Activated CD4-positive, alpha-beta T cell treated with anti-CD3 and anti-CD28 coated beads, Interleukin-2, amount 10 ng/mL, durations not matched to agents 7 days and 5 days (primary cell): ENCODE results near the gene BNIP5. TPM values are rescaled to one million over a fixed set of nuclear protein-coding genes. Genes with fewer than 3 reads are reported as not detected.

ENCODE experiments used
- CTCF ChIA-PET: fragments of 350-600 bp; sonication (Branson Sonifier 250); formaldehyde crosslinking; loops from one replicate; lab custom pipeline; 2021; ENCODE audit warnings: antibody characterized with exemption; lab: Charles Lee
- POLR2A ChIA-PET: fragments of 350-600 bp; sonication (Branson Sonifier 250); formaldehyde crosslinking; loops from one replicate; lab custom pipeline; 2021; ENCODE audit warnings: antibody characterized with exemption; lab: Charles Lee
- DNase-seq: peaks from one replicate; pipeline ENCODE4 v3.0.0-alpha.2; 2020
- H3K27ac Mint-ChIP-seq: one replicate; pipeline ENCODE4 v1.8.0; 2021; ENCODE audit warnings: mild to moderate bottlenecking, moderate library complexity, mixed read lengths
- H3K27me3 Mint-ChIP-seq: one replicate; pipeline ENCODE4 v1.8.0; 2021; ENCODE audit warnings: mixed read lengths
- H3K36me3 Mint-ChIP-seq: one replicate; pipeline ENCODE4 v1.8.0; 2021; ENCODE audit warnings: low read depth, mixed read lengths
- H3K4me1 Mint-ChIP-seq: one replicate; pipeline ENCODE4 v1.8.0; 2021; ENCODE audit warnings: mixed read lengths
- H3K4me3 Mint-ChIP-seq: one replicate; pipeline ENCODE4 v1.8.0; 2021; ENCODE audit warnings: mild to moderate bottlenecking, moderate library complexity, mixed read lengths
- H3K9me3 Mint-ChIP-seq: one replicate; pipeline ENCODE4 v1.8.0; 2021; ENCODE audit warnings: mixed read lengths
- total RNA-seq, 2 experiments: library from RNA; stranded (reverse); gene quantifications; one replicate each; pipeline ENCODE4 v1.2.3, GENCODE V29; 2021

Gene BNIP5
- not detected for total RNA-seq

- no peak for DNase-seq
- Mint-ChIP-seq H3K4me1 (peaks cover 11% of the 10 kb centered on the region), H3K27ac (no peak within 1 kb of the TSS), H3K9me3 (no peaks in the 10 kb centered on the region), H3K36me3 (no peaks in the 10 kb centered on the region), H3K4me3 (no peak within 1 kb of the TSS), H3K27me3 (peaks cover 54% of the 10 kb centered on the region)
- ChIA-PET POLR2A (no interaction called here), CTCF (interaction anchor here (0.6 to 1.1 kb wide), 4 partner anchors 15 to 524 kb away, joined by 3 to 4 read pairs (median 3); no protein-coding TSS in a partner anchor)
These were observed at the start of gene BNIP5 for GRCh38 chr6:36336779-36337241. Gene BNIP5 (minus strand): TSS chr6:36336888. CDS start chr6:36330690, 6,198 bp downstream.

GRCh38 chr6:36384095-36384494 lies 47.4 kb upstream of the BNIP5 start:
- H3K4me1 Mint-ChIP-seq: peaks cover 48% of the 10 kb centered on the region
- ChIA-PET POLR2A (no interaction called here), CTCF (interaction anchor here (1.0 to 3.0 kb wide), 4 partner anchors 10 to 43 kb away, joined by 3 to 13 read pairs (median 3); no protein-coding TSS in a partner anchor)
- H3K36me3 Mint-ChIP-seq: peaks cover 20% of the 10 kb centered on the region
- no peak overlapping the region for H3K27ac Mint-ChIP-seq
- no peak for DNase-seq
- no peaks in the 10 kb centered on the region for H3K9me3 Mint-ChIP-seq
- H3K4me3 Mint-ChIP-seq: no peak overlapping the region
- peaks cover 15% of the 10 kb centered on the region for H3K27me3 Mint-ChIP-seq

GRCh38 chr6:36383606-36384005 lies 46.9 kb upstream of the BNIP5 start:
- no peak for DNase-seq
- ChIA-PET POLR2A (no interaction called here), CTCF (interaction anchor here (1.0 to 1.2 kb wide), 3 partner anchors 9 to 23 kb away, joined by 3 to 4 read pairs (median 3); no protein-coding TSS in a partner anchor)
- Mint-ChIP-seq H3K4me3 (no peak overlapping the region), H3K4me1 (peaks cover 52% of the 10 kb centered on the region), H3K27ac (no peak overlapping the region), H3K36me3 (peaks cover 23% of the 10 kb centered on the region), H3K27me3 (peaks cover 15% of the 10 kb centered on the region), H3K9me3 (no peaks in the 10 kb centered on the region)

GRCh38 chr6:36382976-36383375 lies 46.3 kb upstream of the BNIP5 start:
- no peak overlapping the region for H3K4me3 Mint-ChIP-seq
- DNase-seq: no peak

GRCh38 chr6:36381502-36382389 lies 45.1 kb upstream of the BNIP5 start:
- Mint-ChIP-seq H3K27ac (no peak overlapping the region), H3K27me3 (no peaks in the 10 kb centered on the region), H3K4me3 (no peak overlapping the region), H3K4me1 (peaks cover 38% of the 10 kb centered on the region), H3K36me3 (peaks cover 28% of the 10 kb centered on the region), H3K9me3 (no peaks in the 10 kb centered on the region)
- ChIA-PET POLR2A (no interaction called here), CTCF (interaction anchor here (1.5 kb wide), 1 partner anchor 17 kb away, joined by 5 read pairs; no protein-coding TSS in a partner anchor)
- DNase-seq: no peak

More at GRCh38 chr6:36382976-36383375, 46.3 kb upstream of the BNIP5 start:
- Mint-ChIP-seq H3K4me1 (peaks cover 47% of the 10 kb centered on the region), H3K36me3 (peaks cover 24% of the 10 kb centered on the region), H3K27ac (peak overlapping the region; percentile 60), H3K27me3 (peaks cover 8% of the 10 kb centered on the region), H3K9me3 (no peaks in the 10 kb centered on the region)
- POLR2A ChIA-PET: no interaction called here
- CTCF ChIA-PET: interaction anchor here (1.2 kb wide), 1 partner anchor 22 kb away, joined by 4 read pairs; no protein-coding TSS in a partner anchor

- H3K27me3 Mint-ChIP-seq: no peaks in the 10 kb centered on the region
- H3K4me3 Mint-ChIP-seq: no peak overlapping the region
- H3K36me3 Mint-ChIP-seq: peaks cover 26% of the 10 kb centered on the region
- H3K4me1 Mint-ChIP-seq: peaks cover 26% of the 10 kb centered on the region
- no peaks in the 10 kb centered on the region for H3K9me3 Mint-ChIP-seq
- POLR2A ChIA-PET: no interaction called here
- CTCF ChIA-PET: interaction anchor here (0.6 to 1.5 kb wide), 3 partner anchors 15 to 352 kb away, joined by 3 to 5 read pairs (median 4); partner anchors contain the start of gene MAPK14
- no peak overlapping the region for H3K27ac Mint-ChIP-seq
- no peak for DNase-seq
These were observed 43.5 kb upstream of the BNIP5 start for GRCh38 chr6:36380166-36380565.

- DNase-seq: no peak
- Mint-ChIP-seq H3K27ac (no peak overlapping the region), H3K36me3 (peaks cover 26% of the 10 kb centered on the region), H3K27me3 (no peaks in the 10 kb centered on the region), H3K4me3 (no peak overlapping the region), H3K9me3 (no peaks in the 10 kb centered on the region), H3K4me1 (peaks cover 18% of the 10 kb centered on the region)
- CTCF ChIA-PET: no interaction called here
- POLR2A ChIA-PET: no interaction called here
These were observed 42.2 kb upstream of the BNIP5 start for GRCh38 chr6:36378936-36379335.

- Mint-ChIP-seq H3K27ac (no peak overlapping the region), H3K9me3 (no peaks in the 10 kb centered on the region), H3K36me3 (peaks cover 21% of the 10 kb centered on the region), H3K4me3 (no peak overlapping the region), H3K27me3 (no peaks in the 10 kb centered on the region), H3K4me1 (peaks cover 13% of the 10 kb centered on the region)
- POLR2A ChIA-PET: no interaction called here
- CTCF ChIA-PET: no interaction called here
- DNase-seq: no peak
These were observed 41.7 kb upstream of the BNIP5 start for GRCh38 chr6:36378243-36378920.

- Mint-ChIP-seq H3K9me3 (no peaks in the 10 kb centered on the region), H3K4me3 (no peak overlapping the region), H3K27me3 (no peaks in the 10 kb centered on the region), H3K27ac (no peak overlapping the region), H3K36me3 (peaks cover 19% of the 10 kb centered on the region), H3K4me1 (peaks cover 8% of the 10 kb centered on the region)
- POLR2A ChIA-PET: no interaction called here
- CTCF ChIA-PET: no interaction called here
- DNase-seq: no peak
These were observed 40.9 kb upstream of the BNIP5 start for GRCh38 chr6:36377594-36377993.

GRCh38 chr6:36376742-36377141 lies 40.1 kb upstream of the BNIP5 start:
- no peaks in the 10 kb centered on the region for H3K27me3 Mint-ChIP-seq
- no peak overlapping the region for H3K27ac Mint-ChIP-seq
- POLR2A ChIA-PET: no interaction called here
- CTCF ChIA-PET: interaction anchor here (0.7 kb wide), 1 partner anchor 358 kb away, joined by 5 read pairs; no protein-coding TSS in a partner anchor
- H3K9me3 Mint-ChIP-seq: no peaks in the 10 kb centered on the region
- no peak for DNase-seq
- peaks cover 6% of the 10 kb centered on the region for H3K4me1 Mint-ChIP-seq
- peaks cover 26% of the 10 kb centered on the region for H3K36me3 Mint-ChIP-seq
- no peak overlapping the region for H3K4me3 Mint-ChIP-seq

- H3K9me3 Mint-ChIP-seq: no peaks in the 10 kb centered on the region
- H3K4me1 Mint-ChIP-seq: peaks cover 6% of the 10 kb centered on the region
- no peak for DNase-seq
- no peak overlapping the region for H3K4me3 Mint-ChIP-seq
- POLR2A ChIA-PET: no interaction called here
- peaks cover 24% of the 10 kb centered on the region for H3K36me3 Mint-ChIP-seq
- no peaks in the 10 kb centered on the region for H3K27me3 Mint-ChIP-seq
- CTCF ChIA-PET: interaction anchor here (0.7 kb wide), 1 partner anchor 357 kb away, joined by 5 read pairs; no protein-coding TSS in a partner anchor
- no peak overlapping the region for H3K27ac Mint-ChIP-seq
These were observed 39.5 kb upstream of the BNIP5 start for GRCh38 chr6:36376183-36376582.

GRCh38 chr6:36375644-36376155 lies 39.0 kb upstream of the BNIP5 start:
- H3K27me3 Mint-ChIP-seq: no peaks in the 10 kb centered on the region
- no peak for DNase-seq
- no peak overlapping the region for H3K4me3 Mint-ChIP-seq
- POLR2A ChIA-PET: no interaction called here
- H3K36me3 Mint-ChIP-seq: peaks cover 24% of the 10 kb centered on the region
- no peaks in the 10 kb centered on the region for H3K9me3 Mint-ChIP-seq
- H3K27ac Mint-ChIP-seq: no peak overlapping the region
- CTCF ChIA-PET: no interaction called here
- peaks cover 6% of the 10 kb centered on the region for H3K4me1 Mint-ChIP-seq
